Endothelial cell of coronary artery (primary cell): ENCODE results near the gene FCER1A. TPM values are rescaled to one million over a fixed set of nuclear protein-coding genes. Genes with fewer than 3 reads are reported as not detected.

Source experiments
- total RNA-seq: library from RNA; depleted of rRNA; stranded (reverse); fragments of >200 nt; gene quantifications from 2 replicates; pipeline ENCODE4 v1.2.3, GENCODE V29; 2014

The FCER1A gene
- not detected in 2 replicates for total RNA-seq

GRCh38 chr1:159302095-159302494 lies at the start of gene FCER1A:
TSS of gene FCER1A (plus strand) at chr1:159302336. CDS start at chr1:159302365, 29 bp downstream.

Other genes starting within 250 kb of the FCER1A start
- under 0.01 TPM in 1 of 2 replicates, not detected in the other for gene AIM2, start 225.6 kb upstream of the FCER1A start, total RNA-seq
- 8.9 and 21.2 TPM in 2 replicates for gene CADM3, start 130.7 kb upstream of the FCER1A start, total RNA-seq
- 0.18 and 0.75 TPM in 2 replicates for gene ACKR1, start 97.5 kb upstream of the FCER1A start, total RNA-seq
- not detected in 2 replicates for gene OR10J4, start 129.9 kb downstream of the FCER1A start, total RNA-seq
- gene OR10J1, start 137.4 kb downstream of the FCER1A start, total RNA-seq: not detected in 2 replicates
- gene OR10J5, start 233.7 kb downstream of the FCER1A start, total RNA-seq: not detected in 2 replicates